Heart left ventricle (tissue), 16 donors: ENCODE results near the gene MED12. TPM values are rescaled to one million over a fixed set of nuclear protein-coding genes. Genes with fewer than 3 reads are reported as not detected.

Experiments used
- ATAC-seq, 4 donors: fragments of 200-7000 bp; cut with Tn5 transposase; one replicate each; pipeline ENCODE4 v1.9.1; 2020 to 2022; ENCODE audit warnings: moderate library complexity in 4 of 4, mild to moderate bottlenecking in 3 of 4, moderate number of reproducible peaks in 1 of 4
- DNase-seq, 5 donors: peaks; one replicate each; pipeline ENCODE4 v3.0.0-alpha.2; 2020
- H3K27ac ChIP-seq, 12 donors: fragments of 200-600 bp; sonication (generic) in 4 of 12; one replicate each; pipeline versions ENCODE4 v1.5.0 to v1.8.0; 2016 to 2022; ENCODE audit warnings: mild to moderate bottlenecking in 2 of 12
- H3K27me3 ChIP-seq, 9 donors: fragments of 200-600 bp; sonication (generic) in 2 of 9; one replicate each; pipeline versions ENCODE4 v1.5.1 to v1.8.0; 2016 to 2022; ENCODE audit warnings: mild to moderate bottlenecking in 3 of 9
- H3K36me3 ChIP-seq, 9 donors: fragments of 200-600 bp; sonication (generic) in 2 of 9; one replicate each; pipeline versions ENCODE4 v1.5.0 to v1.8.0; 2018 to 2022; ENCODE audit warnings: mild to moderate bottlenecking in 2 of 9
- H3K4me1 ChIP-seq, 12 donors: fragments of 200-600 bp; sonication (generic) in 4 of 12; one replicate each; pipeline versions ENCODE4 v1.5.0 to v1.8.0; 2016 to 2022; ENCODE audit warnings: mild to moderate bottlenecking in 3 of 12
- H3K4me3 ChIP-seq, 12 donors: fragments of 200-600 bp; sonication (generic) in 4 of 12; one replicate each; pipeline versions ENCODE4 v1.5.0 to v1.8.0; 2017 to 2022; ENCODE audit warnings: mild to moderate bottlenecking in 9 of 12, moderate library complexity in 4 of 12
- H3K9me3 ChIP-seq, 12 donors: fragments of 200-600 bp; sonication (generic) in 4 of 12; one replicate each; pipeline versions ENCODE4 v1.5.0 to v1.8.0; 2016 to 2022; ENCODE audit warnings: mild to moderate bottlenecking in 1 of 12
- POLR2A ChIP-seq, 2 donors: fragments of 450-650 bp; IDR thresholded peaks; one replicate each; pipeline ENCODE4 v1.6.1; 2017; ENCODE audit warnings: antibody characterized with exemption in 2 of 2, mild to moderate bottlenecking in 2 of 2, moderate library complexity in 2 of 2
- WGBS, 4 donors: extraction: QIAGEN DNeasy Blood & Tissue Kit in 2 of 4; methylation state at CpG; one replicate each; pipeline versions ENCODE4 v1.1.5 to v1.1.7; 2013 to 2018; 5-methylcytosine and 5-hydroxymethylcytosine counted together
- intact Hi-C, 10 donors: fragments of 100-400 bp; cut with DNase I; formaldehyde crosslinking; loops; one replicate each; pipeline versions ENCODE4 v1.11.1 to v1.14.2; 2022
- polyA plus RNA-seq, 2 donors: library from polyadenylated mRNA; stranded (reverse); fragments of 200-250 nt; gene quantifications; one replicate each; pipeline ENCODE4 v1.2.3, GENCODE V29; 2013
- total RNA-seq, 9 donors: library from RNA; depleted of rRNA in 2 of 9; stranded (reverse); fragments of >200 nt in 2 of 9; fragmentation: NEBNext Ultra II Directional in 3 of 9; extraction: Animal tissue kit (Norgen Biotek cat#: 25700) in 3 of 9; gene quantifications; one replicate each; pipeline versions ENCODE4 v1.1.0 to v1.2.4, GENCODE V29; 2016 to 2023
- TF ChIP-seq, protein P1 (sequence below), 12 donors: fragments of 200-600 bp; sonication (generic) in 4 of 12; IDR thresholded peaks; one replicate each; pipeline versions ENCODE4 v1.5.0 to v1.8.0; 2018 to 2022; ENCODE audit warnings: antibody characterized with exemption in 12 of 12, mild to moderate bottlenecking in 5 of 12
- donor health status: ischemic (EF 13 %, LVEDD 7.1; RV severe dilation, severe dysfunction).
- donor health status: healthy with polysubstance abuse.
- donor health status: DM: no; HTN: yes; CAD: no.
- donor health status: DM: no; HTN: no; CAD: no.
- donor health status: ischemic (EF 25% LVEDD 6.9; RV normal size, moderate dysfunction).
- donor health status: ischemic (EF 25% LVEDD 5.7; RV mildly dilated, moderate dysfunction).
- donor health status: healthy.
- donor health status: DM: yes; HTN: yes; CAD: no.
- donor health status: ischemic (EF 35%, LVEDD 5.7; RV mildly dilated, moderate dysfunction).
- donor health status: nonischemic (EF 11% LVEDD 7.7; RV severe dilation, severe dysfunction).
- donor health status: DM: yes; HTN: yes; CAD: no.
- donor health status: PGD.
- donor health status: ischemic (EF 29% LVEDD 5.4; RV normal size, mild dysfunction).
- donor health status: nonischemic (EF 23%, LVEDD 6.1; RV moderate dilation, normal function).

MED12 gene
- total and polyA plus RNA-seq, 11 donors, result 6.2 to 37.4 (median 25.3) TPM

GRCh38 chrX:71102292-71102691, 16.1 kb upstream of the MED12 start:
- H3K27ac ChIP-seq, result no peak overlapping the region
- ATAC-seq, result no peak
- H3K27me3 ChIP-seq, result peaks cover 0 to 4% (median 0%) of the 10 kb centered on the region in 9 donors
- no peaks in the 10 kb centered on the region for H3K36me3 ChIP-seq
- DNase-seq, result no peak
- H3K4me1 ChIP-seq, result peaks cover 0 to 26% (median 5%) of the 10 kb centered on the region in 12 donors
- H3K9me3 ChIP-seq, result no peaks in the 10 kb centered on the region
- no peak overlapping the region for H3K4me3 ChIP-seq
- TF ChIP-seq, protein P1, sequence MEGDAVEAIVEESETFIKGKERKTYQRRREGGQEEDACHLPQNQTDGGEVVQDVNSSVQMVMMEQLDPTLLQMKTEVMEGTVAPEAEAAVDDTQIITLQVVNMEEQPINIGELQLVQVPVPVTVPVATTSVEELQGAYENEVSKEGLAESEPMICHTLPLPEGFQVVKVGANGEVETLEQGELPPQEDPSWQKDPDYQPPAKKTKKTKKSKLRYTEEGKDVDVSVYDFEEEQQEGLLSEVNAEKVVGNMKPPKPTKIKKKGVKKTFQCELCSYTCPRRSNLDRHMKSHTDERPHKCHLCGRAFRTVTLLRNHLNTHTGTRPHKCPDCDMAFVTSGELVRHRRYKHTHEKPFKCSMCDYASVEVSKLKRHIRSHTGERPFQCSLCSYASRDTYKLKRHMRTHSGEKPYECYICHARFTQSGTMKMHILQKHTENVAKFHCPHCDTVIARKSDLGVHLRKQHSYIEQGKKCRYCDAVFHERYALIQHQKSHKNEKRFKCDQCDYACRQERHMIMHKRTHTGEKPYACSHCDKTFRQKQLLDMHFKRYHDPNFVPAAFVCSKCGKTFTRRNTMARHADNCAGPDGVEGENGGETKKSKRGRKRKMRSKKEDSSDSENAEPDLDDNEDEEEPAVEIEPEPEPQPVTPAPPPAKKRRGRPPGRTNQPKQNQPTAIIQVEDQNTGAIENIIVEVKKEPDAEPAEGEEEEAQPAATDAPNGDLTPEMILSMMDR (IDR thresholded peaks at IDR 0.05), result no peak
- WGBS, 4 donors, result 54 to 79% (median 69%) methylated on average over 3 of the region's 3 CpGs
- intact Hi-C loops, result no loop called here

DNA sequence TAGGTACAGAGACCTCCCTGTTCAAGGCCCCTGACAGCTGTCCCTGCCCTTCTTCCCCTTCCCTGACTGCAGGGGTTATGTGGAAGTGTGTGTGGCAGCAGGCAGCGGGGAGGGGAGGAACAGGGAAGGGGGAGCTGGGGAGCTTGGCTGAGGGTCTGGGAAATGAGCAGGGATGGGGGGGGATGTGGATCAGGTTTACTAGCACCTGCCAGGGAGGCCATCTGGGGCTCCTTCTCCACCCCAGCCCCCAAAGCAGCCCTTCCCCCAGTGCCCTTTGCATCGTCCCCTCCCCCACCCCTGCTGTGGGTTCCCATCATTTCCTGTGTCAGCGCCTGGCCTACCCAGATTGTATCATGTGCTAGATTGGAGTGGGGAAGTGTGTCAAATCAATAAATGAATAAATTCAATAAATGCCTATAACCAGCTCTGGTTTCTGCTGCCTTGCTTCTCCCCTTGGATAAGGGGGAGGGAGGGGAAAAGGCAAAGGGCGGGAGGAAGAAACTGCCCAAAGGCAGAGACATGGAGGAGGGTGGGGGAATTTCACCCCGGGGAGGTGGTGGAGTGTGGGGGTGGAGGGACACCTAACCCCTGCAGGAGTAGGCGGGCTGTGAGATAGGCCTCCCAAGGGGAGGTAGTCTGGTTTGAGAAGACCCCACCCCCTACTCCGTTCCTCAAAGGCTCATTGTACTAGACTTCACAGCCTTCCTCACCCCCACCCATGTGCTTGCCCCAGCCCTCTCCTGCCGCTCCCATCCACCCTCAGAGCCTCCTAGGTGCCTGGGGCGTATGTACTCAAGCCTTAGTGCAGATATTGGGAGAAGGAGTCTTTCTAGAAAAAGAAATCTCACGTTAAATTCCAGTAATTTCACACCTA, 15.0 kb upstream of the MED12 start:
- ATAC-seq (peak in 3 of 4 donors; percentile 13 to 52 (median 37)), DNase-seq (peak in 3 of 5 donors; percentile 8 to 63 (median 28))
- Histone ChIP-seq H3K36me3 (no peaks in the 10 kb centered on the region), H3K4me3 (peak overlapping the region in 4 of 12 donors; percentile 12 to 26 (median 18)), H3K9me3 (no peaks in the 10 kb centered on the region), H3K4me1 (peaks cover 0 to 19% (median under 1%) of the 10 kb centered on the region in 12 donors), H3K27ac (peak overlapping the region in 6 of 12 donors; percentile 13 to 77 (median 32)), H3K27me3 (no peaks in the 10 kb centered on the region)
- 35 to 41% (median 38%) methylated on average over 8 to 10 of the region's 10 CpGs for WGBS, 4 donors
- TF ChIP-seq, protein P1 (IDR thresholded peaks at IDR 0.05), result no peak
- TF ChIP-seq POLR2A (IDR thresholded peaks at IDR 0.05), result no peak
- intact Hi-C loops, result no loop called here

DNA sequence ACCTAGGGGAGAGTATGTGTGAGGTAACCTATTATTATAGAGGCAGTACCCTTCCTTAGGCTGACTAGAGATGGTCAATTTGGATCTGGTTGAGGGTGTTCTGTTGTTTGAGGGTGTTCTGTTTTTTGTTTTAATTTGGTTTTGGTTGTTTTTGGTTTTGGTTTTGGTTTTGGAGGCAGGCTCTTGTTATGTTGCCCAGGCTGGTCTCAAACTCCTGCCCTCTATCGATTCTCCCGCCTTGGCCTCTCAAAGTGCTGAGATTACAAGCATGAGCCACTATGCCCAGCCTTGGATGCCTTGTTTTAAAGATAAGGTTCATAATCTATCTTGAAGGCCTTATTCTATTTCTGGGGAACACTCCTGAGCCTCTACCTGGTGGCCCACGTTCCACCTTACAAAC, 12.8 kb upstream of the MED12 start:
- no peak overlapping the region for H3K27ac ChIP-seq
- H3K4me3 ChIP-seq, result no peak overlapping the region
- intact Hi-C loops, result no loop called here
- ATAC-seq (no peak), DNase-seq (no peak)
- no peaks in the 10 kb centered on the region for H3K36me3 ChIP-seq
- WGBS, 4 donors, result 82 to 95% (median 88%) methylated on average over 3 of the region's 3 CpGs
- peaks cover 0 to 19% (median 0%) of the 10 kb centered on the region in 12 donors for H3K4me1 ChIP-seq
- no peaks in the 10 kb centered on the region for H3K9me3 ChIP-seq
- peaks cover 0 to 4% (median 0%) of the 10 kb centered on the region in 9 donors for H3K27me3 ChIP-seq
- no peak for TF ChIP-seq POLR2A (IDR thresholded peaks at IDR 0.05)
- TF ChIP-seq, protein P1 (IDR thresholded peaks at IDR 0.05), result no peak

- no peak for DNase-seq
- Histone ChIP-seq H3K27ac (no peak within 1 kb of the TSS), H3K4me1 (peaks cover 0 to 19% (median 0%) of the 10 kb centered on the region in 12 donors), H3K4me3 (no peak within 1 kb of the TSS), H3K27me3 (peaks cover 0 to 4% (median 0%) of the 10 kb centered on the region in 9 donors), H3K36me3 (no peaks in the 10 kb centered on the region), H3K9me3 (no peaks in the 10 kb centered on the region)
- WGBS, 4 donors, result 67 to 100% (median 92%) methylated on average over 1 of the region's 1 CpG
- intact Hi-C loops, result no loop called here
- ATAC-seq, result no peak
- TF ChIP-seq POLR2A (IDR thresholded peaks at IDR 0.05), result no peak
- TF ChIP-seq, protein P1 (IDR thresholded peaks at IDR 0.05), result no peak
These were observed 12.0 kb upstream of the MED12 start, which contains the start of gene CXorf65 for GRCh38 chrX:71106427-71106826. TSS of gene CXorf65 (minus strand) at chrX:71106740. CDS start at chrX:71106556, 184 bp downstream.
